ENCODE measurements around the gene ELP2. TPM values are rescaled to one million over a fixed set of nuclear protein-coding genes. Genes with fewer than 3 reads are reported as not detected.
"Not testable (repeated sequence)": the region's sequence is repeated elsewhere in the genome, so short reads cannot be mapped to it uniquely, and the experiment has no call there.

Gene ELP2
- total and polyA plus RNA-seq, 2 experiments from 2014 or later = 57.6 to 103 TPM

GRCh38 chr18:36086186-36086585 lies 43.5 kb upstream of the ELP2 start:
- no peaks in the 10 kb centered on the region for H3K79me2 ChIP-seq (ENCODE audit: insufficient read depth)
- no peaks in the 10 kb centered on the region for H3K36me3 ChIP-seq (ENCODE audit: low read depth)
- TF ChIP-seq EZH2 (IDR thresholded peaks at IDR 0.05; ENCODE audit: insufficient read depth, poor library complexity, severe bottlenecking) (no peak), EZH2phosphoT487 (IDR thresholded peaks at IDR 0.05; ENCODE audit: insufficient read depth, low read depth) (no peak)
- H2AFZ ChIP-seq = no peak overlapping the region
- 74 to 76% methylated on average over 8 of the region's 8 CpGs for WGBS, 2 experiments (ENCODE audit: low coverage in 1 of 2, low lambda C conversion rate in 2 of 2, missing lambda C conversion rate in 2 of 2)
- no peak overlapping the region for H3K9ac ChIP-seq
- H3K9me2 ChIP-seq (ENCODE audit: insufficient read depth) = no peaks in the 10 kb centered on the region
- H3K27me3 ChIP-seq (replicated peaks; ENCODE audit: insufficient read depth) = no peaks in the 10 kb centered on the region
- H3F3A ChIP-seq (ENCODE audit: insufficient read depth) = no peaks in the 10 kb centered on the region
- in situ Hi-C loops (cut with MboI) = no loop called here
- no peak overlapping the region for H3K4me2 ChIP-seq (ENCODE audit: unreplicated experiment)
- no peaks in the 10 kb centered on the region for H3K9me3 ChIP-seq (ENCODE audit: low read depth)
- no peaks in the 10 kb centered on the region for H4K20me1 ChIP-seq (ENCODE audit: insufficient read depth)
- no peaks in the 10 kb centered on the region for H3K4me1 ChIP-seq (ENCODE audit: insufficient read depth)
- no peak for DNase-seq
- H3K4me3 ChIP-seq = no peak overlapping the region
- H3K27ac ChIP-seq = no peak overlapping the region

- H3K4me1 ChIP-seq (ENCODE audit: insufficient read depth) = no peaks in the 10 kb centered on the region
- H3K4me2 ChIP-seq (ENCODE audit: unreplicated experiment) = no peak overlapping the region
- no peak overlapping the region for H3K4me3 ChIP-seq
- H3K27ac ChIP-seq = no peak overlapping the region
- H3K36me3 ChIP-seq (ENCODE audit: low read depth) = no peaks in the 10 kb centered on the region
- no peaks in the 10 kb centered on the region for H4K20me1 ChIP-seq (ENCODE audit: insufficient read depth)
- H3K9ac ChIP-seq = no peak overlapping the region
- no peak for DNase-seq
- no peak overlapping the region for H2AFZ ChIP-seq
- WGBS, 2 experiments (ENCODE audit: low coverage in 1 of 2, low lambda C conversion rate in 2 of 2, missing lambda C conversion rate in 2 of 2) = 42 to 43% methylated on average over 2 of the region's 2 CpGs
- H3K79me2 ChIP-seq (ENCODE audit: insufficient read depth) = no peaks in the 10 kb centered on the region
- no peaks in the 10 kb centered on the region for H3K27me3 ChIP-seq (replicated peaks; ENCODE audit: insufficient read depth)
- no peaks in the 10 kb centered on the region for H3K9me2 ChIP-seq (ENCODE audit: insufficient read depth)
- H3K9me3 ChIP-seq (ENCODE audit: low read depth) = no peaks in the 10 kb centered on the region
- no peaks in the 10 kb centered on the region for H3F3A ChIP-seq (ENCODE audit: insufficient read depth)
- TF ChIP-seq EZH2phosphoT487 (IDR thresholded peaks at IDR 0.05; ENCODE audit: insufficient read depth, low read depth) (no peak), EZH2 (IDR thresholded peaks at IDR 0.05; ENCODE audit: insufficient read depth, poor library complexity, severe bottlenecking) (no peak)
- in situ Hi-C loops (cut with MboI) = no loop called here
Measured at GRCh38 chr18:36088256-36088655, 41.4 kb upstream of the ELP2 start.

- no peaks in the 10 kb centered on the region for H3K79me2 ChIP-seq (ENCODE audit: insufficient read depth)
- TF ChIP-seq EZH2phosphoT487 (IDR thresholded peaks at IDR 0.05; ENCODE audit: insufficient read depth, low read depth) (no peak), EZH2 (IDR thresholded peaks at IDR 0.05; ENCODE audit: insufficient read depth, poor library complexity, severe bottlenecking) (no peak)
- no peak overlapping the region for H3K4me2 ChIP-seq (ENCODE audit: unreplicated experiment)
- H3K27me3 ChIP-seq (replicated peaks; ENCODE audit: insufficient read depth) = no peaks in the 10 kb centered on the region
- H3F3A ChIP-seq (ENCODE audit: insufficient read depth) = no peaks in the 10 kb centered on the region
- no peak overlapping the region for H3K9ac ChIP-seq
- WGBS, 2 experiments (ENCODE audit: low coverage in 1 of 2, low lambda C conversion rate in 2 of 2, missing lambda C conversion rate in 2 of 2) = 63 to 67% methylated on average over 6 of the region's 6 CpGs
- H3K4me1 ChIP-seq (ENCODE audit: insufficient read depth) = no peaks in the 10 kb centered on the region
- H3K9me2 ChIP-seq (ENCODE audit: insufficient read depth) = no peaks in the 10 kb centered on the region
- H3K4me3 ChIP-seq = no peak overlapping the region
- H2AFZ ChIP-seq = no peak overlapping the region
- in situ Hi-C loops (cut with MboI) = no loop called here
- no peaks in the 10 kb centered on the region for H3K36me3 ChIP-seq (ENCODE audit: low read depth)
- H3K27ac ChIP-seq = no peak overlapping the region
- H3K9me3 ChIP-seq (ENCODE audit: low read depth) = no peaks in the 10 kb centered on the region
- DNase-seq = peak; percentile 15
- H4K20me1 ChIP-seq (ENCODE audit: insufficient read depth) = no peaks in the 10 kb centered on the region
Measured at GRCh38 chr18:36089001-36089400, 40.7 kb upstream of the ELP2 start.

- H3F3A ChIP-seq (ENCODE audit: insufficient read depth); H3K4me1 ChIP-seq (ENCODE audit: insufficient read depth); H3K4me3 ChIP-seq; H3K36me3 ChIP-seq (ENCODE audit: low read depth); H3K4me2 ChIP-seq (ENCODE audit: unreplicated experiment); DNase-seq; H3K27me3 ChIP-seq (replicated peaks; ENCODE audit: insufficient read depth); H3K27ac ChIP-seq; H2AFZ ChIP-seq; H4K20me1 ChIP-seq (ENCODE audit: insufficient read depth); H3K9ac ChIP-seq; H3K79me2 ChIP-seq (ENCODE audit: insufficient read depth); H3K9me2 ChIP-seq (ENCODE audit: insufficient read depth); H3K9me3 ChIP-seq (ENCODE audit: low read depth): not testable (repeated sequence)
- 73 to 74% methylated on average over 5 of the region's 5 CpGs for WGBS, 2 experiments (ENCODE audit: low coverage in 1 of 2, low lambda C conversion rate in 2 of 2, missing lambda C conversion rate in 2 of 2)
- in situ Hi-C loops (cut with MboI) = loop anchor here (5.0 kb wide), 1 partner anchor 190 kb away; no protein-coding TSS in a partner anchor
Measured at GRCh38 chr18:36092116-36092515, 37.6 kb upstream of the ELP2 start.

GRCh38 chr18:36094431-36094830 lies 35.3 kb upstream of the ELP2 start:
- DNase-seq = no peak
- no peak overlapping the region for H3K4me2 ChIP-seq (ENCODE audit: unreplicated experiment)
- no peaks in the 10 kb centered on the region for H3K79me2 ChIP-seq (ENCODE audit: insufficient read depth)
- no peaks in the 10 kb centered on the region for H3K4me1 ChIP-seq (ENCODE audit: insufficient read depth)
- WGBS, 2 experiments (ENCODE audit: low coverage in 1 of 2, low lambda C conversion rate in 2 of 2, missing lambda C conversion rate in 2 of 2) = 38 to 61% methylated on average over 3 of the region's 3 CpGs
- H3F3A ChIP-seq (ENCODE audit: insufficient read depth) = no peaks in the 10 kb centered on the region
- in situ Hi-C loops (cut with MboI) = loop anchor here (5.0 kb wide), 1 partner anchor 188 kb away; no protein-coding TSS in a partner anchor
- no peaks in the 10 kb centered on the region for H4K20me1 ChIP-seq (ENCODE audit: insufficient read depth)
- no peaks in the 10 kb centered on the region for H3K27me3 ChIP-seq (replicated peaks; ENCODE audit: insufficient read depth)
- no peak overlapping the region for H3K9ac ChIP-seq
- no peak overlapping the region for H3K4me3 ChIP-seq
- no peak overlapping the region for H2AFZ ChIP-seq
- H3K36me3 ChIP-seq (ENCODE audit: low read depth) = no peaks in the 10 kb centered on the region
- no peaks in the 10 kb centered on the region for H3K9me2 ChIP-seq (ENCODE audit: insufficient read depth)
- no peak for TF ChIP-seq EZH2 (IDR thresholded peaks at IDR 0.05; ENCODE audit: insufficient read depth, poor library complexity, severe bottlenecking)
- TF ChIP-seq EZH2phosphoT487 (IDR thresholded peaks at IDR 0.05; ENCODE audit: insufficient read depth, low read depth) = no peak
- H3K9me3 ChIP-seq (ENCODE audit: low read depth) = no peaks in the 10 kb centered on the region
- no peak overlapping the region for H3K27ac ChIP-seq

All from GM23248 (cell line).